H9 (cell line): ENCODE data around the gene ARID3A. TPM values are rescaled to one million over a fixed set of nuclear protein-coding genes. Genes with fewer than 3 reads are reported as not detected.
A peak's percentile ranks its signal among the peaks of the same experiment; 100 is the strongest.

Experiments
- DNase-seq: peaks from one replicate; pipeline ENCODE4 v3.0.0-alpha.2; 2017
- H2AFZ ChIP-seq: one replicate; pipeline ENCODE4 v1.6.1; 2013; ENCODE audit warnings: mild to moderate bottlenecking, low read length, control low read depth, moderate library complexity
- H2AK5ac ChIP-seq: 2 replicates; pipeline ENCODE4 v1.6.1; 2013; ENCODE audit warnings: low read length, control low read depth, mixed read lengths; ENCODE audit not compliant: insufficient read length
- H2BK120ac ChIP-seq: one replicate; pipeline ENCODE4 v1.6.1; 2013; ENCODE audit warnings: low read depth, mild to moderate bottlenecking, low read length, control low read depth, inconsistent platforms; ENCODE audit not compliant: poor library complexity, severe bottlenecking
- H2BK12ac ChIP-seq: 2 replicates; pipeline ENCODE4 v1.6.1; 2013; ENCODE audit warnings: low read length, control low read depth, mixed read lengths, low read depth; ENCODE audit not compliant: insufficient read length
- H2BK15ac ChIP-seq: 2 replicates; pipeline ENCODE4 v1.6.1; 2013; ENCODE audit warnings: low read depth, low read length, control low read depth
- H2BK20ac ChIP-seq: one replicate; pipeline ENCODE4 v1.6.1; 2013; ENCODE audit warnings: low read depth, mild to moderate bottlenecking, low read length, control low read depth, inconsistent platforms; ENCODE audit not compliant: poor library complexity, severe bottlenecking
- H2BK5ac ChIP-seq: 2 replicates; pipeline ENCODE4 v1.6.1; 2013; ENCODE audit warnings: low read length, control low read depth, mixed read lengths; ENCODE audit not compliant: insufficient read length
- H3K14ac ChIP-seq: 2 replicates; pipeline ENCODE4 v1.6.1; 2013; ENCODE audit warnings: low read length, control low read depth; ENCODE audit not compliant: insufficient read depth
- H3K18ac ChIP-seq: 2 replicates; pipeline ENCODE4 v1.6.1; 2013; ENCODE audit warnings: low read depth, mild to moderate bottlenecking, mixed read lengths, low read length, control low read depth; ENCODE audit not compliant: insufficient read length
- H3K23ac ChIP-seq: 2 replicates; pipeline ENCODE4 v1.6.1; 2013; ENCODE audit warnings: low read length, control low read depth, mixed read lengths, low read depth; ENCODE audit not compliant: insufficient read length
- H3K23me2 ChIP-seq: 2 replicates; pipeline ENCODE4 v1.6.1; 2013; ENCODE audit warnings: low read depth, mild to moderate bottlenecking, mixed read lengths, low read length, control low read depth; ENCODE audit not compliant: insufficient read length, poor library complexity, severe bottlenecking
- H3K27ac ChIP-seq: 2 replicates; pipeline ENCODE4 v1.5.1; 2013; ENCODE audit warnings: low read length, control low read depth, mixed read lengths, low read depth; ENCODE audit not compliant: insufficient read length
- H3K27me3 ChIP-seq: 2 replicates; pipeline ENCODE4 v1.6.1; 2013; ENCODE audit warnings: low read length, control low read depth, inconsistent platforms; ENCODE audit not compliant: insufficient read depth
- H3K4ac ChIP-seq: 2 replicates; pipeline ENCODE4 v1.6.1; 2013; ENCODE audit warnings: low read depth, mild to moderate bottlenecking, control low read depth, inconsistent platforms, low read length, moderate library complexity
- H3K4me1 ChIP-seq: 2 replicates; pipeline ENCODE4 v1.6.1; 2013; ENCODE audit warnings: low read length, control low read depth, inconsistent platforms; ENCODE audit not compliant: insufficient read depth
- H3K4me2 ChIP-seq: 2 replicates; pipeline ENCODE4 v1.6.1; 2013; ENCODE audit warnings: low read length, control low read depth, mixed read lengths; ENCODE audit not compliant: insufficient read length, insufficient read depth
- H3K56ac ChIP-seq: 2 replicates; pipeline ENCODE4 v1.6.1; 2013; ENCODE audit warnings: low read depth, mild to moderate bottlenecking, mixed read lengths, low read length, control low read depth; ENCODE audit not compliant: insufficient read length
- H3K79me1 ChIP-seq: 2 replicates; pipeline ENCODE4 v1.6.1; 2013; ENCODE audit warnings: low read depth, mild to moderate bottlenecking, moderate library complexity, low read length, control low read depth, inconsistent platforms; ENCODE audit not compliant: insufficient read depth, poor library complexity, severe bottlenecking
- H3K79me2 ChIP-seq: 2 replicates; pipeline ENCODE4 v1.6.1; 2013; ENCODE audit warnings: low read length, control low read depth, inconsistent platforms; ENCODE audit not compliant: insufficient read depth
- H3K9ac ChIP-seq: 2 replicates; pipeline ENCODE4 v1.6.1; 2013; ENCODE audit warnings: low read length, control low read depth, mixed read lengths; ENCODE audit not compliant: insufficient read length; ENCODE audit errors: extremely low read depth
- H3K9me3 ChIP-seq: one replicate; pipeline ENCODE4 v1.6.1; 2013; ENCODE audit warnings: low read depth, low read length, inconsistent platforms; ENCODE audit not compliant: control insufficient read depth
- H3T11ph ChIP-seq: one replicate; pipeline ENCODE4 v1.6.1; 2013; ENCODE audit warnings: mild to moderate bottlenecking, low read length, control low read depth, inconsistent platforms
- H4K20me1 ChIP-seq: one replicate; pipeline ENCODE4 v1.6.1; 2013; ENCODE audit not compliant: control insufficient read depth, insufficient read length, insufficient read depth
- H4K5ac ChIP-seq: 2 replicates; pipeline ENCODE4 v1.6.1; 2013; ENCODE audit warnings: low read depth, mild to moderate bottlenecking, mixed read lengths, low read length, control low read depth; ENCODE audit not compliant: insufficient read length
- H4K8ac ChIP-seq: replicated peaks from 2 replicates; pipeline ENCODE4 v1.6.1; 2013; ENCODE audit warnings: low read length, control low read depth, mixed read lengths, low read depth; ENCODE audit not compliant: insufficient read length
- H4K91ac ChIP-seq: 2 replicates; pipeline ENCODE4 v1.6.1; 2013; ENCODE audit warnings: low read depth, mild to moderate bottlenecking, moderate library complexity, mixed read lengths, low read length, control low read depth; ENCODE audit not compliant: insufficient read length
- H3K27ac Mint-ChIP-seq, 3 experiments: 2 replicates in 2 of 3; 3 replicates in 1 of 3; pipeline ENCODE4 v1.8.0; 2020 to 2021; ENCODE audit warnings: mixed read lengths in 3 of 3, mild to moderate bottlenecking in 1 of 3, moderate library complexity in 1 of 3
- H3K27me3 Mint-ChIP-seq: 2 replicates; pipeline ENCODE4 v1.8.0; 2021; ENCODE audit warnings: low read depth, mild to moderate bottlenecking, moderate library complexity, mixed read lengths
- H3K36me3 Mint-ChIP-seq, 3 experiments: 2 replicates in 2 of 3; 3 replicates in 1 of 3; pipeline ENCODE4 v1.8.0; 2020 to 2021; ENCODE audit warnings: low read depth in 3 of 3, mixed read lengths in 3 of 3; ENCODE audit not compliant: insufficient read depth in 1 of 3
- H3K4me1 Mint-ChIP-seq, 2 experiments: 2 replicates each; pipeline ENCODE4 v1.8.0; 2020; ENCODE audit warnings: mixed read lengths in 2 of 2
- H3K4me3 Mint-ChIP-seq, 2 experiments: 2 replicates in 1 of 2; 3 replicates in 1 of 2; pipeline ENCODE4 v1.8.0; 2020 to 2021; ENCODE audit warnings: mild to moderate bottlenecking in 2 of 2, mixed read lengths in 2 of 2, moderate library complexity in 1 of 2
- H3K9me3 Mint-ChIP-seq, 2 experiments: 2 replicates in 1 of 2; 3 replicates in 1 of 2; pipeline ENCODE4 v1.8.0; 2020; ENCODE audit warnings: mild to moderate bottlenecking in 2 of 2, mixed read lengths in 2 of 2, moderate library complexity in 1 of 2
- CTCF ChIP-seq: fragments of 200-600 bp; sonication (generic); conservative IDR thresholded peaks from 3 replicates; pipeline ENCODE4 v1.8.0; 2021; ENCODE audit warnings: antibody characterized with exemption, mild to moderate bottlenecking
- WGBS: extraction: QIAGEN DNeasy Blood & Tissue Kit; methylation state at CpG from one replicate; pipeline ENCODE4 v1.1.7; 2013; ENCODE audit warnings: missing lambda C conversion rate, low lambda C conversion rate, mixed read lengths; ENCODE audit not compliant: insufficient read length; ENCODE audit errors: extremely low coverage; 5-methylcytosine and 5-hydroxymethylcytosine counted together
- total RNA-seq: library from RNA; stranded (reverse); gene quantifications from 2 replicates; pipeline ENCODE4 v1.2.1, GENCODE V29; 2021

Gene ARID3A
- total RNA-seq, 1 experiment from 2014 or later = 98.3 TPM

DNA sequence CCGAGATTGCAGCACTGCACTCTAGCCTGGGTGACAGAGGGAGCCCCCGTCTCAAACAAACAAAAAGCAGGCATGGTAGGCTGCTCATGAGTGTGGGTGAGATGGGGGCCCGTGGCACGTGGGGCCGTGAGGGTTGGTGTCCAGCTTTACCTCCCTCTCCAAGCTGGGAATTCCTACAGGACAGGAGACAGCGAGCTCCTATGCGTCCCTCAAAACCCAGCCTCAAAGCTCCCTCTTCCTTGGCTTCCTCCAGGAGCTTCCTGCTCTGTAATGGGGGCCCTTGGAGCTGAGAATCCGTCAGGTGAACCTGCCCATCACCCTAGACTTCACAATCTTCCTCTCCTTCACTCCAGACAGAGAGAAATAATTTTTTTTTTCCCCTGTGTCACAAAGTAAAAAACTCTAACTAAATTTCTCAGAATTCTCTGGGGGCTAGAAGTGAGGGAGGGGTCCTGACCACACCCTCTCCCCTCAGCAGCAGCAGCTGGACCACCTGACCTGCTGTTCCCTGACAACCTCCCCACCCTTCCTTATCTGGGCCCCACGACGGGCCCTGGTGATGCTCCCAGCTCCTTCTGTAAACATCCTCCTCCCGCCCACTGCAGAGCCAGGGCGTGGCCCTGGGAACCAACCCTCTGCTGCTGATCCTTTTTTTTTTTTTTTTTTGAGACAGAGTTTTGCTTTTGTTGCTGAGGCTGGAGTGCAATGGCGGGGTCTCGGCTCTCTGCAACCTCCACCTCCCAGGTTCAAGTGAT lies 36.2 kb downstream of the ARID3A start:
- Histone ChIP-seq H4K91ac (no peak overlapping the region), H3K23ac (no peak overlapping the region), H3T11ph (no peak overlapping the region), H4K5ac (no peak overlapping the region), H3K79me1 (no peaks in the 10 kb centered on the region), H2AFZ (no peak overlapping the region), H3K9me3 (no peaks in the 10 kb centered on the region), H2AK5ac (no peak overlapping the region), H3K56ac (no peak overlapping the region), H3K18ac (no peak overlapping the region), H3K79me2 (no peaks in the 10 kb centered on the region), H2BK15ac (no peak overlapping the region), H3K27ac (no peak overlapping the region), H4K8ac (no peak overlapping the region), H3K4ac (no peak overlapping the region), H2BK120ac (no peak overlapping the region), H3K4me1 (no peaks in the 10 kb centered on the region), H3K4me2 (no peak overlapping the region), H3K27me3 (no peaks in the 10 kb centered on the region), H3K9ac (no peak overlapping the region), H2BK5ac (no peak overlapping the region), H2BK12ac (no peak overlapping the region), H3K23me2 (no peaks in the 10 kb centered on the region), H4K20me1 (no peaks in the 10 kb centered on the region), H3K14ac (no peak overlapping the region), H2BK20ac (no peak overlapping the region)
- Mint-ChIP-seq H3K27ac (peak overlapping the region in 2 of 3 experiments; percentile 25 to 40; a peak in 2 of 7 replicates), H3K4me1 (peaks cover 4 to 31% of the 10 kb centered on the region in 2 experiments), H3K36me3 (peaks cover 28 to 58% (median 47%) of the 10 kb centered on the region in 3 experiments), H3K9me3 (peaks cover 2 to 4% of the 10 kb centered on the region in 2 experiments; a peak in 3 of 5 replicates), H3K27me3 (no peaks in the 10 kb centered on the region), H3K4me3 (no peak overlapping the region; a peak in 1 of 5 replicates)
- no peak for DNase-seq
- no peak for TF ChIP-seq CTCF
- no CpG with 5 or more reads among the region's 14 CpGs for WGBS
